Jurkat, Clone E6-1 (cell line): Measurements from ENCODE around the gene BMP3.
A peak's percentile ranks its signal among the peaks of the same experiment; 100 is the strongest.

Experiments used
- DNase-seq: peaks from one replicate; pipeline ENCODE4 v3.0.0-alpha.2; 2011; ENCODE audit warnings: low read depth, low spot score
- H3K4me3 ChIP-seq: 2 replicates; pipeline ENCODE4 v1.5.1; 2011; ENCODE audit warnings: mild to moderate bottlenecking, low read length, control low read depth, moderate library complexity

The BMP3 gene

DNA sequence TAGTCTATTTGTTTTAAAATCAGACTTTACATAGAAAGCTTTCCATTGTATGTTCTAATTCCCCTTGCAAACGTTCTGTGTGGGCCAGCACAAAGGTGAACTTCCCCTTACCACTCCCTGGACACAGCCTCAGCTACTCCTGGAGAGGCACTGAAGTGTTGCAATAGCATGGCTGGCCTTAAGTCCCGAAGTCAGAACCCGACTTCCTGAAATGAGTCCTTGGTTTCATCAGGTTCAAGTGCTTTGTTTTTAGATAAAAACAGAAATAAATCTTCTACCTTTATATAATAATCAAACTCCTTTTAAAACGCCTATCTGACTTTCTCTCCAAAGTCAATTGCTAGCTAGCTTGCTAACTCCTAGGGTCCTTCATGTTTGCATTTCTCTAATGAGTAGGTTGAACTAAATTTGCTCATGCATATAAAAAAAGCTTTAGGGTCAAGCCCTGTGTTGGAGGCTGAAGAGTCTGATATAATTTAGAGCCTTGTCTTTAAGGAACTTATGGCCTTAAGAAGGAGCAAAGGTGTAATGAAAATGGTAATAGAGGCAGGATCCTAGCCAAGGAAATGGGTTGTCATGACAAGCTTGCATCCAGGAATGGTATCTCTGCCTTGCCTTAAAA, 9.0 kb downstream of the BMP3 start:
- no peak overlapping the region for H3K4me3 ChIP-seq
- DNase-seq, result no peak

GRCh38 chr4:81040012-81040659, 9.6 kb downstream of the BMP3 start:
- peak; percentile 31 for DNase-seq

GRCh38 chr4:81042578-81043365, 12.3 kb downstream of the BMP3 start:
- H3K4me3 ChIP-seq, result no peak overlapping the region

More at GRCh38 chr4:81040012-81040659, 9.6 kb downstream of the BMP3 start:
- H3K4me3 ChIP-seq, result no peak overlapping the region

DNA sequence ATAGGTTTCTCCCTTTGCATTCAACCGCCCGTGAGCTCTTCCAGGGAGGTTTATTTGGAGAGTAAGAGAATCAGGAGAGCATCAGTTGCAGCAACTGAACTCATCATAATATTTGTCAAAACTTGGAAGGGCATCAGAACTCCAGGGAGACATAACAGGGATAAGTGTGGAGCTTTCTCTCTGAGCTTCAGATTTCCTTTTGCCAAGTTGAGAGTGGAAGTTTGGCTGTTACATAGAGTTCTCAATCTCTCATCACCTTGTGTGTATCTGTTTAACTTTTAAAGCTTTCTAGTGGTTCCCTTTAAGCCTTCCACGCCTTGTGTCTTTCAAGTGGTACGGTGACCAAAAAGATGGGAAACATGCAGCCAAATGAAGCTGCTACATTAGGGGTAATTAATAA, 18.8 kb downstream of the BMP3 start:
- no peak for DNase-seq
- no peak overlapping the region for H3K4me3 ChIP-seq

More at GRCh38 chr4:81042578-81043365, 12.3 kb downstream of the BMP3 start:
- DNase-seq, result no peak

DNA sequence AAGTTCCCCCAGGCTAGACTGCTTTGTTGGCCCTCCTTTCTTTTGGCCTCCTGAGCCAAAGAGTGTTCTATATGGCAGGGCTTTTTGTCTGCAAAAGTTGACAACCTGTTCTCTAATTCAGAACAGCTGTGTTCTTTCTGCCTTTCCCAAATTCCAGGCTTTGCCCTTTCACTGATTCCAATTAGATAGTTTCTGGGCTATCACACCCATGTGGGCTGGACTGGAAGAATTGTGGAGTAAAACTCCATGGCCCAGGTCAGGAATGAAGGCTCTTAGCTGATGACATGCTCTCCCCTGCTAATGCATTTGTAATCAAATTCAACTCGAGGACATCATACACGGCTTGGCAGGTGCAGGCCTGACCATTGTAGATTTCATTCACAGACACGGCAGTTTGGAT, 19.4 kb downstream of the BMP3 start:
- DNase-seq, result no peak
- H3K4me3 ChIP-seq, result no peak overlapping the region

DNA sequence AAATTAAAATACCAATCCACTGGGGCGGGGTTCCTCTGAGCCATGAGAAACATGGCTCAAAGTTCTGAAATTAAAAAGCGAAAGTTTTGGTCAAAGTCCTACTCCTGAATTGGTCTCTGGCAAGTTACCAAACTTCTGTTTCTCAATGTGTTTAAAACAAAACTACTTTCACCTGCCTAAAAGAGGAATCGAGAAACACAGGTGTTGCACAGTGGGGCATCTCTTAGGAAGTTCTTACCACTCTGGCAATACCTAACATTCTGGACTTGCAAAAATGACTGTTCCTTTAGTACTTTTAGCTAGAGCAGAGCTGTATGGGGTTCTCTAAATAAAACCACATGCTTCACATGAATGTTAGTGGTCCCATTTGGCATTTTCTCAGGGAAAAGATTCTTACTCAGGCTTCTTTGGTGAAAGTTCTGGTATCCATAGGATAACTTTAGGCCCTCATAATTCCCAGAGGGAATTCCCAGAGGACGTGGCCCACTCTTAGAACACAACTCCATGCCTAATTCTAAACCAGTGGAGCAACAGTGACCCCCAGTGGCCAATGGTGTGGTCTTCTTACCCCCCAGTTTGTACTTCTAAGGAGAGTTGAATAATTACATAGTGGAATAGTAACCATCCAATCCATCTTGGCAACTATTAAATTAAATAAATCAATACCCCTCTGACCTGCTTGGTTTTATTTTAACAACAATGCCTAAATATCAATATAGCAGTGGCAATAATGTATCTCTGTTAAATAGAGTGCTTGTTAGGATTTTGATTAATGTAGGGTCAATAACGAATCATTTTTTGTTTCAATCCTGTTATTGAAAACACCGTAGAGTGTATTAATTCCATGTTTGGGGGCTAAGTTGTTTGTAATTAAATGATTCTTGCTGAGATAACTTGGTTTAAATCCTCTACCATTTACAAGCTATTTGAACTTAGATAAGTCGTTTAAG, 21.9 kb downstream of the BMP3 start:
- no peak overlapping the region for H3K4me3 ChIP-seq
- peak; percentile 8 for DNase-seq

GRCh38 chr4:81058621-81059020, 28.1 kb downstream of the BMP3 start:
- DNase-seq, result no peak
- no peak overlapping the region for H3K4me3 ChIP-seq

- no peak for DNase-seq
- no peak overlapping the region for H3K4me3 ChIP-seq
Measured at GRCh38 chr4:81060587-81061343, 30.3 kb downstream of the BMP3 start.

- H3K4me3 ChIP-seq, result no peak overlapping the region
- no peak for DNase-seq
Measured at GRCh38 chr4:81061344-81061730, 30.8 kb downstream of the BMP3 start.

- H3K4me3 ChIP-seq, result no peak overlapping the region
- DNase-seq, result no peak
Measured at GRCh38 chr4:81062001-81062400, 31.5 kb downstream of the BMP3 start.

DNA sequence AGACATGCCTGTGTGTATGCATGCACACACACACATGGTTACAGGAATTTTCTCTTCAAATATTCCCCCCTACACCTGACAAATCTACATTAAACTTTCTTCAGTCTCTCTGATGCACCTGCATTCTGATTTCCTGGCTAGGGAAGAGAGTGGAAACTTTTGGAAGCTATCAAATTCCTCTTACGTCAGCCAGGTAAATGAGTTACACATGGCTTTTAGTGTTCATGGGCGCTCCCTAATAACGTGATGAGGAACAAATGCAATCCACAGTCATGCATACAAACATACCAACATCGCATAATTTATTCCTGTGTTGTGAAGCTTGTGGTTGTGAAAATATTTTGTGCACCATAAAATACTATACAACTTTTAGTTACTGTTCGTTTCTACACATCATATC, 34.9 kb downstream of the BMP3 start:
- DNase-seq, result no peak

GRCh38 chr4:81069706-81070331, 39.3 kb downstream of the BMP3 start:
- DNase-seq, result peak; percentile 88
- H3K4me3 ChIP-seq, result no peak overlapping the region

More for the DNA sequence above, 34.9 kb downstream of the BMP3 start:
- no peak overlapping the region for H3K4me3 ChIP-seq

DNA sequence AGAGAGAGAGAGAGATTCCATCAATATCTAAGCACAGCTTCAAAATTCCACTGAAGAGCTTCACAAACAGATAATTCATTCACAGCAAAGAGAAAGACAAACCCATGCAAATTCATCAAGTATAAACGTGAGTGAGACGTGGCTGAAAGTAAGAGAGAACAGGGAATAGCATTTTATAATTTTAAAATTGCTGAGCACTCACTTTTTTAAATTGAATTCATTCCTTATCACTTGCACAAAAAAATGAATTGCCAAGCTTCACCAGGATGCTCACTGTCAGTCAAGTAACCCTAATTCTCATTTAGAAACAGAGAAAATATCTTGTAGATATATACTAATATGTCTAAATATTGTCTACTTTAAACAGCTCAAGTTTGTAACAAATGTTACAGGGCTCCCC, 40.5 kb downstream of the BMP3 start:
- H3K4me3 ChIP-seq, result no peak overlapping the region
- no peak for DNase-seq

GRCh38 chr4:81081156-81081555, 50.6 kb downstream of the BMP3 start:
- DNase-seq, result no peak
- no peak overlapping the region for H3K4me3 ChIP-seq

GRCh38 chr4:81084029-81084428, 53.5 kb downstream of the BMP3 start:
- DNase-seq, result peak; percentile 11
- no peak overlapping the region for H3K4me3 ChIP-seq

- DNase-seq, result no peak
- no peak overlapping the region for H3K4me3 ChIP-seq
Measured at GRCh38 chr4:81084634-81085033, 54.1 kb downstream of the BMP3 start.

DNA sequence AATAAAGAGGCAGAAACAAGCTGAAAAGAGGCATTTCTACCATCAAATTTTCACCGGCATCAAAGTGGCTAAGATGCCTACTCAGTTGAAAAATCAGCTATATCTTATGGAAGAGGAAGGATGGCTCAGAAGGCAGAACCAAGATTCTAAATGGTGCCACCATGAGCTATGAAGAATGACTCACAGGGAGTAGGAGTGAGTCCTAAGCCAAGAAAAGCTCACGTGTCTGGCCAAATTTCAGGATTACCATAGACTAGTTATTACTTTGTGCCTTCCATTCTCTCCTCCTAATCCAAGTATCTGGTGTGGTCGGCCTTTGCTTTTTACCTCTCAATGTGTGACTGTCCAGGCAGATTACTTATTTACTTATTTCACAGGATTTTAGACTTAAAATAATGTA, 54.8 kb downstream of the BMP3 start:
- no peak for DNase-seq
- no peak overlapping the region for H3K4me3 ChIP-seq

GRCh38 chr4:81085979-81086378, 55.5 kb downstream of the BMP3 start:
- no peak overlapping the region for H3K4me3 ChIP-seq
- no peak for DNase-seq
